C4-2B (cell line): ENCODE data around the gene UNC80.

Experiments used
- H3K27ac ChIP-seq: fragments of 450-650 bp; 2 replicates; pipeline ENCODE4 v1.5.1; 2017
- CTCF ChIP-seq: fragments of 450-650 bp; conservative IDR thresholded peaks from 2 replicates; pipeline ENCODE4 v1.5.1; 2017; ENCODE audit warnings: mild to moderate bottlenecking
- ZFX ChIP-seq: fragments of 450-650 bp; IDR thresholded peaks from 2 replicates; pipeline ENCODE4 v1.6.1; 2017

UNC80 gene

GRCh38 chr2:209976698-209977385, 205.2 kb downstream of the UNC80 start:
- no peak for TF ChIP-seq ZFX
- TF ChIP-seq CTCF: no peak
- no peak overlapping the region for H3K27ac ChIP-seq

- peak; percentile 74 for TF ChIP-seq CTCF
- no peak for TF ChIP-seq ZFX
- no peak overlapping the region for H3K27ac ChIP-seq
Observed at GRCh38 chr2:209977386-209978239, 206.0 kb downstream of the UNC80 start.

GRCh38 chr2:209984291-209984690, 212.7 kb downstream of the UNC80 start:
- TF ChIP-seq CTCF (no peak), ZFX (no peak)
- H3K27ac ChIP-seq: no peak overlapping the region

GRCh38 chr2:209985874-209986273, 214.2 kb downstream of the UNC80 start:
- no peak overlapping the region for H3K27ac ChIP-seq
- TF ChIP-seq CTCF (no peak), ZFX (no peak)

GRCh38 chr2:209986415-209986814, 214.8 kb downstream of the UNC80 start:
- no peak overlapping the region for H3K27ac ChIP-seq
- TF ChIP-seq ZFX: no peak

GRCh38 chr2:209988010-209988409, 216.4 kb downstream of the UNC80 start:
- TF ChIP-seq ZFX (no peak), CTCF (no peak)
- H3K27ac ChIP-seq: no peak overlapping the region

- TF ChIP-seq ZFX (no peak), CTCF (no peak)
- no peak overlapping the region for H3K27ac ChIP-seq
Observed at GRCh38 chr2:209990838-209991237, 219.2 kb downstream of the UNC80 start.
